Mesendoderm (in vitro differentiated cells): Measurements from ENCODE around the gene VRK3. TPM values are rescaled to one million over a fixed set of nuclear protein-coding genes. Genes with fewer than 3 reads are reported as not detected.
"Not testable (repeated sequence)": the region's sequence is repeated elsewhere in the genome, so short reads cannot be mapped to it uniquely, and the experiment has no call there.

ENCODE experiments used
- DNase-seq: peaks from one replicate; pipeline ENCODE4 v3.0.0; 2013
- H2AK5ac ChIP-seq: 2 replicates; pipeline ENCODE4 v1.6.1; 2013; ENCODE audit warnings: low read length, inconsistent platforms
- H2BK120ac ChIP-seq: 2 replicates; pipeline ENCODE4 v1.6.1; 2013; ENCODE audit warnings: low read depth, mild to moderate bottlenecking, low read length, moderate library complexity, mixed read lengths
- H2BK15ac ChIP-seq: replicated peaks from 2 replicates; pipeline ENCODE4 v1.6.1; 2013; ENCODE audit warnings: low read depth, mild to moderate bottlenecking, moderate library complexity
- H2BK5ac ChIP-seq: 2 replicates; pipeline ENCODE4 v1.6.1; 2013; ENCODE audit warnings: low read length, inconsistent platforms
- H3K18ac ChIP-seq: 2 replicates; pipeline ENCODE4 v1.6.1; 2013; ENCODE audit warnings: mild to moderate bottlenecking, low read length, mixed read lengths
- H3K23ac ChIP-seq: one replicate; pipeline ENCODE4 v1.6.1; 2013; ENCODE audit warnings: low read length
- H3K27ac ChIP-seq: 2 replicates; pipeline ENCODE4 v1.5.1; 2013; ENCODE audit warnings: low read depth, mild to moderate bottlenecking, inconsistent platforms, low read length, moderate library complexity
- H3K27me3 ChIP-seq: 2 replicates; pipeline ENCODE4 v1.6.1; 2013; ENCODE audit warnings: low read length, control low read depth, mild to moderate bottlenecking, inconsistent platforms; ENCODE audit not compliant: insufficient read depth, poor library complexity
- H3K36me3 ChIP-seq: 2 replicates; pipeline ENCODE4 v1.6.1; 2013; ENCODE audit warnings: low read length, inconsistent platforms; ENCODE audit not compliant: control insufficient read depth, insufficient read depth
- H3K4ac ChIP-seq: one replicate; pipeline ENCODE4 v1.6.1; 2013; ENCODE audit warnings: low read depth, mild to moderate bottlenecking, low read length, moderate library complexity
- H3K4me1 ChIP-seq: 2 replicates; pipeline ENCODE4 v1.6.1; 2013; ENCODE audit warnings: low read depth, low read length, inconsistent platforms; ENCODE audit not compliant: control insufficient read depth
- H3K4me2 ChIP-seq: 2 replicates; pipeline ENCODE4 v1.6.1; 2013; ENCODE audit warnings: low read length
- H3K4me3 ChIP-seq: 2 replicates; pipeline ENCODE4 v1.5.1; 2013; ENCODE audit warnings: mild to moderate bottlenecking, low read length
- H3K56ac ChIP-seq: one replicate; pipeline ENCODE4 v1.6.1; 2013; ENCODE audit warnings: low read length
- H3K79me1 ChIP-seq: 2 replicates; pipeline ENCODE4 v1.6.1; 2013; ENCODE audit warnings: low read length, inconsistent platforms
- H3K79me2 ChIP-seq: 2 replicates; pipeline ENCODE4 v1.6.1; 2013; ENCODE audit warnings: mild to moderate bottlenecking, low read length; ENCODE audit not compliant: control insufficient read depth, insufficient read depth
- H3K9ac ChIP-seq: 2 replicates; pipeline ENCODE4 v1.6.1; 2013; ENCODE audit warnings: low read length, inconsistent platforms
- H4K5ac ChIP-seq: one replicate; pipeline ENCODE4 v1.6.1; 2013; ENCODE audit warnings: low read length
- H4K8ac ChIP-seq: one replicate; pipeline ENCODE4 v1.6.1; 2013; ENCODE audit warnings: low read depth, mild to moderate bottlenecking, control low read depth, low read length, moderate library complexity
- WGBS: extraction: QIAGEN DNeasy Blood & Tissue Kit; methylation state at CpG from one replicate; pipeline ENCODE4 v1.1.7; 2013; ENCODE audit warnings: low lambda C conversion rate, missing lambda C conversion rate; ENCODE audit not compliant: insufficient coverage; ENCODE audit errors: extremely low coverage; 5-methylcytosine and 5-hydroxymethylcytosine counted together
- polyA plus RNA-seq, 2 experiments: library from polyadenylated mRNA; stranded (reverse); fragments of 200-250 nt; gene quantifications; one replicate each; pipeline ENCODE4 v1.2.3, GENCODE V29; 2013

VRK3 gene, protein sequence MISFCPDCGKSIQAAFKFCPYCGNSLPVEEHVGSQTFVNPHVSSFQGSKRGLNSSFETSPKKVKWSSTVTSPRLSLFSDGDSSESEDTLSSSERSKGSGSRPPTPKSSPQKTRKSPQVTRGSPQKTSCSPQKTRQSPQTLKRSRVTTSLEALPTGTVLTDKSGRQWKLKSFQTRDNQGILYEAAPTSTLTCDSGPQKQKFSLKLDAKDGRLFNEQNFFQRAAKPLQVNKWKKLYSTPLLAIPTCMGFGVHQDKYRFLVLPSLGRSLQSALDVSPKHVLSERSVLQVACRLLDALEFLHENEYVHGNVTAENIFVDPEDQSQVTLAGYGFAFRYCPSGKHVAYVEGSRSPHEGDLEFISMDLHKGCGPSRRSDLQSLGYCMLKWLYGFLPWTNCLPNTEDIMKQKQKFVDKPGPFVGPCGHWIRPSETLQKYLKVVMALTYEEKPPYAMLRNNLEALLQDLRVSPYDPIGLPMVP
- polyA plus RNA-seq (2013, experiment 1 of 2), result 15.1 TPM
- polyA plus RNA-seq (2013, experiment 2 of 2), result 15.4 TPM

- Histone ChIP-seq H4K5ac (no peak within 1 kb of the TSS), H3K4me3 (peak within 1 kb of the TSS; percentile 99), H3K36me3 (no peaks in the 10 kb centered on the region), H2BK5ac (peak within 1 kb of the TSS; percentile 59), H2BK15ac (no peak within 1 kb of the TSS), H2BK120ac (no peak within 1 kb of the TSS), H3K4me2 (peak within 1 kb of the TSS; percentile 95), H3K79me2 (peaks cover 18% of the 10 kb centered on the region), H3K27me3 (no peaks in the 10 kb centered on the region), H3K9ac (peak within 1 kb of the TSS; percentile 95), H3K79me1 (peaks cover 21% of the 10 kb centered on the region), H3K27ac (no peak within 1 kb of the TSS), H2AK5ac (no peak within 1 kb of the TSS), H3K23ac (peak within 1 kb of the TSS; percentile 56), H3K4ac (peak within 1 kb of the TSS; percentile 38), H4K8ac (no peak within 1 kb of the TSS), H3K18ac (peak within 1 kb of the TSS; percentile 7), H3K56ac (peak within 1 kb of the TSS; percentile 98), H3K4me1 (peaks cover 5% of the 10 kb centered on the region)
- no CpG with 5 or more reads among the region's 59 CpGs for WGBS
- DNase-seq, result peak; percentile 100
Measured at GRCh38 chr19:50025022-50025793, at the start of gene VRK3. Gene VRK3 (minus strand): TSS chr19:50025372. CDS start chr19:50016162, 9,210 bp downstream.

DNA sequence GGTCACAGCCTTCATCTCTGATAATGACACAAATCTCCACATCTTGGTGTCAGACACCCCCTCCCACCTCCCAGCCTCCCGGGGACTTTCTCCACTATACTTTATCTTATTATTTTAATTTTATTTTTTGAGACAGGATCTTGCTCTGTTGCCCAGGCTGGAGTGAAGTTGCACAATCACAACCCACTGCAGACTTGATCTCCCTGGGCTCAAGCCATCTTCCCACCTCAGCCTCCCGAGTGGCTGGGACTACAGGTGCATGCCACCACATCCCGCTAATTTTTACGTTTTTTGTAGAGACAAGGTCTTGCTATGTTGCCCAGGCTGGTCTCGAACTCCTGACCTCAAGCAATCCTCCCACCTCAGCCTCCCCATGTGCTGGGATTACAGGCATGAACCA, 43.2 kb upstream of the VRK3 start:
- not testable (repeated sequence) for H3K36me3 ChIP-seq, H2BK5ac ChIP-seq, H4K5ac ChIP-seq, H3K9ac ChIP-seq, H4K8ac ChIP-seq, H3K4me2 ChIP-seq, H3K27me3 ChIP-seq, H3K27ac ChIP-seq, H3K23ac ChIP-seq, H2BK120ac ChIP-seq, H3K18ac ChIP-seq, H3K79me1 ChIP-seq, DNase-seq, H3K79me2 ChIP-seq, H2BK15ac ChIP-seq, H3K56ac ChIP-seq, H3K4me1 ChIP-seq, H3K4ac ChIP-seq, H2AK5ac ChIP-seq, H3K4me3 ChIP-seq
- WGBS, result no CpG with 5 or more reads among the region's 5 CpGs

GRCh38 chr19:50067575-50067974, 42.4 kb upstream of the VRK3 start:
- Histone ChIP-seq H3K4me1 (no peaks in the 10 kb centered on the region), H2AK5ac (no peak overlapping the region), H2BK5ac (no peak overlapping the region), H4K5ac (no peak overlapping the region), H3K56ac (no peak overlapping the region), H3K18ac (no peak overlapping the region), H4K8ac (no peak overlapping the region), H3K79me2 (no peaks in the 10 kb centered on the region), H3K4me3 (no peak overlapping the region), H3K27ac (no peak overlapping the region), H3K9ac (no peak overlapping the region), H2BK15ac (no peak overlapping the region), H3K23ac (no peak overlapping the region), H2BK120ac (no peak overlapping the region), H3K27me3 (no peaks in the 10 kb centered on the region), H3K4ac (no peak overlapping the region), H3K79me1 (no peaks in the 10 kb centered on the region), H3K4me2 (no peak overlapping the region), H3K36me3 (no peaks in the 10 kb centered on the region)
- WGBS, result no CpG with 5 or more reads among the region's 6 CpGs
- no peak for DNase-seq

- Histone ChIP-seq H3K18ac (no peak overlapping the region), H2BK120ac (no peak overlapping the region), H2BK15ac (no peak overlapping the region), H2BK5ac (no peak overlapping the region), H4K8ac (no peak overlapping the region), H3K4me3 (no peak overlapping the region), H3K27me3 (no peaks in the 10 kb centered on the region), H3K79me1 (no peaks in the 10 kb centered on the region), H3K23ac (no peak overlapping the region), H3K4ac (no peak overlapping the region), H2AK5ac (no peak overlapping the region), H3K4me2 (no peak overlapping the region), H3K56ac (no peak overlapping the region), H3K36me3 (no peaks in the 10 kb centered on the region), H3K79me2 (no peaks in the 10 kb centered on the region), H3K4me1 (no peaks in the 10 kb centered on the region), H3K27ac (no peak overlapping the region), H3K9ac (no peak overlapping the region), H4K5ac (no peak overlapping the region)
- no CpG with 5 or more reads among the region's 10 CpGs for WGBS
- no peak for DNase-seq
Measured at GRCh38 chr19:50065938-50066337, 40.8 kb upstream of the VRK3 start.

DNA sequence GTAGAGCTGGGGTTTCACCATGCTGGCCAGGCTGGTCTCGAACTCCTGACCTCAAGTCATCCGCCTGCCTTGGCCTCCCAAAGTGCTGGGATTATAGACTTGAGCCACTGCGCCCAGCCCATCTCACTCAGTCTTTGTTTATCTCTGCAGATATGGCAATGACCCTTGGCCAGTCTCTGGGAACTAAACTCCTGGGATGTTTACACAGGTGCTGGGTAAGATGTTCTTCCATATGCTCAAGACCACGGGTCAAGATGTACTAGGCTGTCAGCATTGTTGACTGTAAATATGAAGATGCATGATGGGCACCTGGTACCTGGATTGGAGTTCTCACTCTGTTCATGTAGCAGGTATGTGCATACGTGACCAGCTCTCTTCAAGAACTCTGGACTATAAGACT, 36.5 kb upstream of the VRK3 start:
- Histone ChIP-seq H3K4ac (no peak overlapping the region), H3K56ac (no peak overlapping the region), H2BK120ac (no peak overlapping the region), H3K79me1 (no peaks in the 10 kb centered on the region), H3K27ac (no peak overlapping the region), H3K18ac (no peak overlapping the region), H3K23ac (no peak overlapping the region), H3K4me1 (no peaks in the 10 kb centered on the region), H2BK5ac (no peak overlapping the region), H3K9ac (no peak overlapping the region), H2BK15ac (no peak overlapping the region), H3K36me3 (no peaks in the 10 kb centered on the region), H4K5ac (no peak overlapping the region), H4K8ac (no peak overlapping the region), H3K4me2 (no peak overlapping the region), H2AK5ac (no peak overlapping the region), H3K27me3 (no peaks in the 10 kb centered on the region), H3K4me3 (no peak overlapping the region), H3K79me2 (no peaks in the 10 kb centered on the region)
- WGBS, result no CpG with 5 or more reads among the region's 5 CpGs
- DNase-seq, result no peak
